H1 (cell line): ENCODE results near the gene THUMPD2. TPM values are rescaled to one million over a fixed set of nuclear protein-coding genes. Genes with fewer than 3 reads are reported as not detected.

Source experiments
- CTCF ChIA-PET: fragments of 300-600 bp; sonication (Branson Sonifier 250); formaldehyde crosslinking; loops from one replicate; lab custom pipeline; 2021; ENCODE audit not compliant: partially characterized antibody; lab: Charles Lee
- POLR2A ChIA-PET: fragments of 300-600 bp; sonication (Branson Sonifier 250); formaldehyde crosslinking; loops from one replicate; lab custom pipeline; 2021; ENCODE audit warnings: inconsistent platforms; ENCODE audit not compliant: partially characterized antibody; lab: Charles Lee
- DNase-seq, 2 experiments: peaks; one replicate each; pipeline versions ENCODE4 v3.0.0 to v3.0.0-alpha.2; 2010 to 2022; ENCODE audit warnings: low spot score in 2 of 2, low read depth in 1 of 2, mixed read lengths in 1 of 2
- FAIRE-seq: peaks from 2 replicates; lab custom pipeline; 2011; peaks lifted over from hg19 to GRCh38; lab: Jason Lieb, UNC
- H2AFZ ChIP-seq: 2 replicates; pipeline ENCODE4 v1.8.1; 2012; ENCODE audit warnings: low read length, inconsistent platforms
- H2AK5ac ChIP-seq: 2 replicates; pipeline ENCODE4 v1.6.1; 2013; ENCODE audit warnings: low read depth, low read length
- H2BK120ac ChIP-seq: replicated peaks from 2 replicates; pipeline ENCODE3; 2013; ENCODE audit warnings: low read depth, low read length, inconsistent platforms
- H2BK12ac ChIP-seq: 2 replicates; pipeline ENCODE4 v1.6.1; 2013; ENCODE audit warnings: low read depth, low read length
- H2BK15ac ChIP-seq: 2 replicates; pipeline ENCODE4 v1.6.1; 2013; ENCODE audit warnings: low read length
- H2BK20ac ChIP-seq: 2 replicates; pipeline ENCODE4 v1.6.1; 2013; ENCODE audit warnings: low read length
- H2BK5ac ChIP-seq: 2 replicates; pipeline ENCODE4 v1.6.1; 2013; ENCODE audit warnings: low read depth, low read length
- H3K14ac ChIP-seq: 2 replicates; pipeline ENCODE4 v1.6.1; 2013; ENCODE audit warnings: inconsistent platforms; ENCODE audit not compliant: insufficient read length
- H3K18ac ChIP-seq: 2 replicates; pipeline ENCODE4 v1.6.1; 2013; ENCODE audit warnings: low read length; ENCODE audit errors: extremely low read depth
- H3K23ac ChIP-seq: 2 replicates; pipeline ENCODE4 v1.6.1; 2013; ENCODE audit warnings: inconsistent platforms; ENCODE audit not compliant: insufficient read length
- H3K23me2 ChIP-seq: 2 replicates; pipeline ENCODE4 v1.6.1; 2013; ENCODE audit warnings: low read depth, low read length
- H3K27ac ChIP-seq: 2 replicates; pipeline ENCODE4 v1.6.1; 2011; ENCODE audit warnings: low read depth, low read length, inconsistent platforms
- H3K27me3 ChIP-seq, 4 experiments: replicated peaks in 1 of 4; 1 replicate in 1 of 4; 2 replicates in 3 of 4; pipeline versions ENCODE4 v1.6.1 to v1.8.1; 2011 to 2013; ENCODE audit warnings: low read length in 3 of 4, mild to moderate bottlenecking in 3 of 4, inconsistent platforms in 2 of 4, mixed read lengths in 2 of 4, moderate library complexity in 1 of 4; ENCODE audit not compliant: control insufficient read depth in 3 of 4, insufficient read depth in 3 of 4; ENCODE audit errors: extremely low read depth in 1 of 4
- H3K36me3 ChIP-seq, 4 experiments: 2 replicates each; pipeline versions ENCODE4 v1.6.1 to v1.8.1; 2011 to 2013; ENCODE audit warnings: mild to moderate bottlenecking in 4 of 4, low read length in 3 of 4, moderate library complexity in 2 of 4, control low read depth in 1 of 4, inconsistent platforms in 1 of 4; ENCODE audit not compliant: insufficient read depth in 4 of 4, control insufficient read depth in 2 of 4
- H3K4ac ChIP-seq: replicated peaks from 2 replicates; pipeline ENCODE3; 2013; ENCODE audit warnings: low read length, low read depth, mixed read lengths, inconsistent platforms; ENCODE audit not compliant: insufficient read length
- H3K4me1 ChIP-seq, 4 experiments: replicated peaks in 1 of 4; 1 replicate in 1 of 4; 2 replicates in 3 of 4; pipeline versions ENCODE4 v1.6.1 to v1.8.1; 2011 to 2013; ENCODE audit warnings: low read length in 3 of 4, inconsistent platforms in 2 of 4, mixed read lengths in 1 of 4; ENCODE audit not compliant: insufficient read depth in 4 of 4, control insufficient read depth in 3 of 4
- H3K4me2 ChIP-seq, 2 experiments: 2 replicates each; pipeline versions ENCODE4 v1.6.1 to v1.8.1; 2011 to 2013; ENCODE audit warnings: low read depth in 2 of 2, low read length in 2 of 2, control low read depth in 1 of 2, inconsistent platforms in 1 of 2, mild to moderate bottlenecking in 1 of 2; ENCODE audit not compliant: insufficient read depth in 1 of 2
- H3K4me3 ChIP-seq, 4 experiments: fragments of 200-600, 300-600 bp in 1 of 4; sonication (generic), shearing (Covaris generic), sonication (Bioruptor Twin) in 1 of 4; 2 replicates each; pipeline versions ENCODE4 v1.5.1 to v1.8.1; 2011 to 2016; ENCODE audit warnings: low read length in 4 of 4, low read depth in 3 of 4, control low read depth in 2 of 4, inconsistent platforms in 2 of 4, mild to moderate bottlenecking in 2 of 4, mixed read lengths in 1 of 4, moderate library complexity in 1 of 4; ENCODE audit not compliant: insufficient read depth in 2 of 4; ENCODE audit errors: extremely low read depth in 1 of 4
- H3K56ac ChIP-seq: replicated peaks from 2 replicates; pipeline ENCODE3; 2013; ENCODE audit warnings: low read depth, mild to moderate bottlenecking, mixed read lengths, low read length, inconsistent platforms; ENCODE audit not compliant: insufficient read length
- H3K79me1 ChIP-seq: 2 replicates; pipeline ENCODE4 v1.6.1; 2013; ENCODE audit warnings: low read depth, low read length, control low read depth
- H3K79me2 ChIP-seq, 2 experiments: 2 replicates each; pipeline versions ENCODE4 v1.6.1 to v1.8.1; 2012 to 2013; ENCODE audit warnings: low read length in 2 of 2, mild to moderate bottlenecking in 2 of 2, inconsistent platforms in 1 of 2; ENCODE audit not compliant: insufficient read depth in 2 of 2, control insufficient read depth in 1 of 2
- H3K9ac ChIP-seq, 4 experiments: replicated peaks in 1 of 4; 1 replicate in 1 of 4; 2 replicates in 3 of 4; pipeline versions ENCODE4 v1.6.1 to v1.8.1; 2011 to 2013; ENCODE audit warnings: low read depth in 3 of 4, low read length in 3 of 4, control low read depth in 2 of 4, mild to moderate bottlenecking in 2 of 4, moderate library complexity in 2 of 4, inconsistent platforms in 1 of 4; ENCODE audit errors: extremely low read depth in 1 of 4
- H3K9me3 ChIP-seq, 2 experiments: 2 replicates each; pipeline versions ENCODE4 v1.6.1 to v1.8.1; 2012 to 2013; ENCODE audit warnings: mild to moderate bottlenecking in 2 of 2, moderate library complexity in 2 of 2, control low read depth in 1 of 2, inconsistent platforms in 1 of 2, low read depth in 1 of 2, low read length in 1 of 2, mixed read lengths in 1 of 2; ENCODE audit not compliant: insufficient read depth in 2 of 2
- H4K20me1 ChIP-seq, 2 experiments: replicated peaks in 1 of 2; 2 replicates each; pipeline versions ENCODE3 to v1.8.1; 2011 to 2013; ENCODE audit warnings: inconsistent platforms in 2 of 2, low read length in 2 of 2, mild to moderate bottlenecking in 1 of 2; ENCODE audit not compliant: insufficient read depth in 2 of 2, control insufficient read depth in 1 of 2
- H4K5ac ChIP-seq: 2 replicates; pipeline ENCODE4 v1.6.1; 2013; ENCODE audit warnings: low read length, low read depth, mixed read lengths, inconsistent platforms; ENCODE audit not compliant: insufficient read length
- H4K8ac ChIP-seq: 2 replicates; pipeline ENCODE4 v1.8.0; 2013; ENCODE audit warnings: mild to moderate bottlenecking, moderate library complexity, low read length, inconsistent platforms; ENCODE audit not compliant: insufficient read depth; ENCODE audit errors: extremely low read depth
- H4K91ac ChIP-seq: replicated peaks from 2 replicates; pipeline ENCODE3; 2013; ENCODE audit warnings: low read length, mixed read lengths, inconsistent platforms; ENCODE audit not compliant: insufficient read length
- BCL11A ChIP-seq, 2 experiments: IDR thresholded peaks; one replicate each; pipeline ENCODE4 v1.6.1; 2011; ENCODE audit warnings: low read depth in 2 of 2, low read length in 2 of 2, mild to moderate bottlenecking in 2 of 2
- RFX5 ChIP-seq: IDR thresholded peaks from 2 replicates; pipeline ENCODE4 v1.6.1; 2011; ENCODE audit warnings: low read depth, low read length, improper control_type of control experiment, borderline replicate concordance
- SIX5 ChIP-seq: IDR thresholded peaks from 2 replicates; pipeline ENCODE4 v1.6.1; 2011; ENCODE audit warnings: mild to moderate bottlenecking, low read depth, low read length
- TBP ChIP-seq: IDR thresholded peaks from 2 replicates; pipeline ENCODE4 v1.6.1; 2011; ENCODE audit warnings: low read depth, low read length, improper control_type of control experiment
- WGBS, 2 experiments: shearing (Covaris generic) in 1 of 2; methylation state at CpG; one replicate each; pipeline versions ENCODE4 v1.1.6 to v1.1.7; 2013 to 2015; ENCODE audit warnings: low lambda C conversion rate in 2 of 2, mixed read lengths in 2 of 2, inconsistent platforms in 1 of 2, low coverage in 1 of 2, missing lambda C conversion rate in 1 of 2; ENCODE audit not compliant: insufficient replicate concordance in 2 of 2, insufficient coverage in 1 of 2, insufficient read length in 1 of 2; ENCODE audit errors: extremely low coverage in 1 of 2, missing lambda C conversion rate in 1 of 2; 5-methylcytosine and 5-hydroxymethylcytosine counted together
- polyA plus RNA-seq, 7 experiments: library from polyadenylated mRNA; depleted of rRNA in 3 of 7; stranded (reverse) in 5 of 7; unstranded in 2 of 7; fragments of >200 nt in 5 of 7; fragments of 200-250 nt in 2 of 7; gene quantifications; 1 replicate in 5 of 7; 2 replicates in 1 of 7; 4 replicates in 1 of 7; pipeline versions ENCODE4 v1.2.1 to v1.2.3, GENCODE V29; 2011 to 2013; ENCODE audit warnings: missing spikeins in 2 of 7, mixed read lengths in 2 of 7
- total RNA-seq: library from RNA; stranded (reverse); fragmentation: NEBNext Ultra II Directional; extraction: Animal tissue kit (Norgen Biotek cat#: 25700); gene quantifications from 2 replicates; pipeline ENCODE4 v1.2.1, GENCODE V29; 2021

The THUMPD2 gene
- total and polyA plus RNA-seq, 2 of the 8 experiments (the other 6 are each of a cell fraction or from before 2014, with no cell fraction given): 8.6 to 17.0 TPM

GRCh38 chr2:39733070-39733674, 45.9 kb downstream of the THUMPD2 start:
- Histone ChIP-seq H3K27ac (no peak overlapping the region), H3K79me1 (no peaks in the 10 kb centered on the region; the same call in 1 of the 2 replicates), H3K79me2 (peaks cover 0 to 12% of the 10 kb centered on the region in 2 experiments; a peak in 2 of 4 replicates), H3K23me2 (no peaks in the 10 kb centered on the region), H3K23ac (no peak overlapping the region), H4K20me1 (peaks cover 0 to 5% of the 10 kb centered on the region in 2 experiments), H3K18ac (no peak overlapping the region), H3K4me3 (no peak overlapping the region), H3K9me3 (no peaks in the 10 kb centered on the region), H3K4ac (no peak overlapping the region), H2BK15ac (no peak overlapping the region), H2BK12ac (no peak overlapping the region), H3K9ac (no peak overlapping the region), H4K8ac (no peak overlapping the region), H2AK5ac (no peak overlapping the region), H3K27me3 (no peaks in the 10 kb centered on the region), H3K4me1 (peaks cover 6 to 10% (median 7%) of the 10 kb centered on the region in 4 experiments; a peak in 4 of 7 replicates), H3K56ac (no peak overlapping the region), H2AFZ (no peak overlapping the region), H2BK20ac (no peak overlapping the region), H2BK120ac (no peak overlapping the region), H3K4me2 (no peak overlapping the region), H4K91ac (no peak overlapping the region), H3K14ac (no peak overlapping the region), H2BK5ac (no peak overlapping the region), H4K5ac (no peak overlapping the region), H3K36me3 (peaks cover 2 to 15% (median 12%) of the 10 kb centered on the region in 4 experiments; a peak in 5 of 8 replicates)
- DNase-seq: no peak
- FAIRE-seq: no peak
- CTCF ChIA-PET: interaction anchor here (0.6 to 9.8 kb wide), 10 partner anchors 9 to 504 kb away, joined by 3 to 109 read pairs (median 5); no protein-coding TSS in a partner anchor
- WGBS, 2 experiments: 88% methylated on average over 10 of the region's 10 CpGs; no CpG with 5 or more reads in 1 of the 2 experiments
- TF ChIP-seq SIX5 (no peak), RFX5 (no peak), TBP (no peak), BCL11A (IDR thresholded peaks at IDR 0.05; ENCODE audit: low read depth in 2 of 2, low read length in 2 of 2) (no peak)
- POLR2A ChIA-PET: interaction anchor here (0.6 kb wide), 1 partner anchor 8 kb away, joined by 3 read pairs; no protein-coding TSS in a partner anchor
